ENCODE measurements around the gene OLFM1.
"Not testable (repeated sequence)": the region's sequence is repeated elsewhere in the genome, so short reads cannot be mapped to it uniquely, and the experiment has no call there.

The OLFM1 gene

DNA sequence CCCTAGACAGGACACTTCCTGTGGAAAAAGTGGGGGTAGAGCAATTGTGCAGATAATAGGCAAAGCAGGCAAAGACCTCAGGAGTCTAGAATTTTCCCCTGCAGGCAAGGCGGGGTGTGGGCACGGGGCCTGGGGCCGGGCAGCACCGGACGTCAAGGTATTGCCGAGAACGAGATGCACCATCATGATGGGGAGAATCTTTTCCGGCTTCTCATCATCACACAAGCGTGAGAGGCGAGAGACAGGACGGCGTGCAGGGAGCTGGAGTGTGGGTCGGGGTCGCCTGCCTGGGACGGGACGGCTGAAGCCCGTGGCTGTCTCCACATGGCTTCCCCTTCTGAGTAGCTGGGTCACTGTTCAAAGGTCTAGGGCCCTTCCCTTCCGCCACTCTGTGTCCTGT is 44.5 kb downstream of the OLFM1 start:
- DNase-seq (ENCODE audit: low read depth in 2 of 2) = no peak

- DNase-seq (ENCODE audit: low read depth in 2 of 2) = no peak
These were observed 47.0 kb downstream of the OLFM1 start for GRCh38 chr9:135134268-135135022.

DNA sequence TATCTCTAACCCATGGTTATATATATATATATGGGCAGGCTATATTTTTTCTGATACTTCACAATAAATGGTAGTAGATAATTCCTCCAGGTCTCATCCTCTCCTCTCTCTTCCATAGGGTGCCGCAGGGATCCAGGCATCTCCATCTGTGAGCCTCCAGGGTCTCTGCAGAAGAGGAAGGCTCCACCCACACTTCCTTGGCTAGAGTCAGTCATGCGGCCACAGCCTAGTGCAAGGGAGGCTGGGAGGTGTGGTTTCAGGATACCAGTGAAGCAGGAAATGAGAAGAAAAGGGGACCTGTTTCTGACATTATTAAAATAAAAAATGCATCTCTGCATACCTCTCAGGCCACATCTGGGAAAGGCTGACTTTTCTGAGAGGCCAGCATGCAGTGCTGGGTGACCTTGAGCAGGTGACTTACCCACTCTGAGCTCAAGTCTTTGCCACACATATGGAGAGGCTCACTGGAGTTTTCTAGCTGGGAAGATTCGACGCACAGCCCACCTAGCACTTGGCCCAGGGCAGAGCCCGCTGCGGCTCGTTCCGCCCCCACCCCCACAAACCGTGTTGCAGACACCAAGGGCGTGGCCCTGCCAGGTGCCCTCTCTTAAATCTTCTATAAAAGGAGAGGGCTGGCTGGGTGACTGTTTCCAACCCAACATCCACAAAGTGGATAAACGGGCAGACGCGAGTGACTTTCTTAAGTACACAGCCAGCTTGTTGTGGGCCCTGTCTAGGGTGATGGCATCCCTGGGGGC is 47.9 kb downstream of the OLFM1 start:
- no peak for DNase-seq (ENCODE audit: low read depth in 2 of 2)

- DNase-seq (ENCODE audit: low read depth in 2 of 2) = no peak
These were observed 48.5 kb downstream of the OLFM1 start for GRCh38 chr9:135135929-135136315.

- DNase-seq (ENCODE audit: low read depth in 2 of 2) = no peak
These were observed 49.0 kb downstream of the OLFM1 start for GRCh38 chr9:135136481-135136880.

DNA sequence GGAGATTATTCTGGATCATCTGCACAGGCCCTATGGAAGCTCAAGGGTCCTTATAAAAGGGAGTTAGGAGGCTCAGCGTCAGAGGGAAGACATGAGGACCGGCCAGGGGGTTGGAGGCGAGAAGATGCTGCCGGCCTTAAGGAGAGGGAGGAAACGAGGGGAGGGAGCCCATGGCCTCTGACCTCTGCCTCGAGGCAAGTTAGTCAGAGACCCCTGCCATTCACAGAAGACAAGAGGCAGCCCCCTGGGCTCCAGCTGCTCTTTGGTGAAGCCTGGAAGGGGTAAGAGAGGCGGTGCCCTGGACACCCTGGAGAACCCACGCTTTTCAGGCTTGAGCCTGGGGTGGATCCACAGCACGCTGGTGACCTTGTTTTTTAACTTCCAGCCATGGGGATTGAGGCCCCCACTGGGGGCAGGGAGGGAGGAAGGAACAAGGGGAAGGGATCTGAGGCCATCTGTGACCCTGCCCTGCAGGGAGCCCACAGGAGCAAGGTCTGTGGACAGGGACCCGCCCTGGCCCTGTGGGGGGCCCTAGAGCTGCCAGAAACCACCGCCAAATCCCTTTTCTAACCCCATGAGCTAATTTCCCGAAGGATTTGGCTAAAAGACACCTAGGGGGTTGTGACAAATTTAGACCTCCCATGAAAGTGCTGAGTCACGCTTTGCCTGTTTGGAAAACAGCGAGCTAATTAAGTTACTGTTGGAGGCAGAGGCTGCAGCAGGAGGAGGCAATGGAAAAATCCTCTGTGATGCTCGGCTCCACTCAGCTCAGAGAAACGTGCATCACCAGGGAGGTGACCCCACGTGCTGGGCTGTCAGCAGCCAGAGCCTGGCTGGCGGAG is 49.7 kb downstream of the OLFM1 start:
- no peak for DNase-seq (ENCODE audit: low read depth in 2 of 2)

- no peak for DNase-seq (ENCODE audit: low read depth in 2 of 2)
These were observed 50.8 kb downstream of the OLFM1 start for GRCh38 chr9:135138078-135138855.

- DNase-seq (ENCODE audit: low read depth in 2 of 2) = no peak
These were observed 52.0 kb downstream of the OLFM1 start for GRCh38 chr9:135139366-135139959.

- no peak for DNase-seq (ENCODE audit: low read depth in 2 of 2)
These were observed 53.8 kb downstream of the OLFM1 start for GRCh38 chr9:135141183-135141774.

GRCh38 chr9:135144581-135145170 is 57.2 kb downstream of the OLFM1 start:
- DNase-seq (ENCODE audit: low read depth in 2 of 2) = no peak

DNA sequence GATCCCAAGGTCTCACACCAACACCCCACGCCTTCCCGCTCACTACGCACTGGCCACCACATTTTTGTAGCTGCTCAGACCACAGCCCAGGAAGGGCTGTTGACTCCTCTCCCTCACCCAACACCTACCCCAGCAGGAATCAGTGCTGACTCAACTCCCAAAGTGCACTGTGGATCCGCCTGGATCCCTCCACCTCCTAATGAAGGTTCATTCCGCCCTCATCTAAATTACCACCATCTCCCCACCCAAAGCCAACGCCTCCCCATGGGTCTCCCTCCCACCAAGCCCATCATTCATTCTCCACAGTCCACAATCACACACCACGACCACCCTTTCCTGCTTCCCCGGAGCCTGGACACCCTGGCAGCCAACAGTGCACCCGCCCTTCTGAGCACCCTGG is 57.8 kb downstream of the OLFM1 start:
- no peak for DNase-seq (ENCODE audit: low read depth in 2 of 2)

DNA sequence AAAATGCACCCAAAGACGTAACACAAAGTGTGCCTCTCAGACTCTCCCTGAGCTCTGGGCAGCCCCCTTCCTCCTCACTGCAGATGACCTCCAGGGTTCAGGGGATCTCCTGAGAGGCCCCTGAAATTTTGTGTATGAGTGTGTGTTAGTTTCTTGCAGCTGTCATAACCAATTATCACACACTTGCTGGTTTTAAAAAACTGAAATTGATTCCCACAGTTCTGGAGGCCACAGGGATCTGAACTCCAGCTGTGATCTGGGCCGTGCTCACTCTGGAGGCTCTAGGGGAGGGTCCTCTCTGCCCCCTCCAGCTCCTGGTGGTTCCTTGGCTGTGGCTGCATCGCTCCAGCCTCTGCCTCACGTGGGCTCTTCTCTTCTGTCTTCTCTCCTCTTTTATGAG is 58.8 kb downstream of the OLFM1 start:
- DNase-seq (ENCODE audit: low read depth in 2 of 2) = no peak

DNA sequence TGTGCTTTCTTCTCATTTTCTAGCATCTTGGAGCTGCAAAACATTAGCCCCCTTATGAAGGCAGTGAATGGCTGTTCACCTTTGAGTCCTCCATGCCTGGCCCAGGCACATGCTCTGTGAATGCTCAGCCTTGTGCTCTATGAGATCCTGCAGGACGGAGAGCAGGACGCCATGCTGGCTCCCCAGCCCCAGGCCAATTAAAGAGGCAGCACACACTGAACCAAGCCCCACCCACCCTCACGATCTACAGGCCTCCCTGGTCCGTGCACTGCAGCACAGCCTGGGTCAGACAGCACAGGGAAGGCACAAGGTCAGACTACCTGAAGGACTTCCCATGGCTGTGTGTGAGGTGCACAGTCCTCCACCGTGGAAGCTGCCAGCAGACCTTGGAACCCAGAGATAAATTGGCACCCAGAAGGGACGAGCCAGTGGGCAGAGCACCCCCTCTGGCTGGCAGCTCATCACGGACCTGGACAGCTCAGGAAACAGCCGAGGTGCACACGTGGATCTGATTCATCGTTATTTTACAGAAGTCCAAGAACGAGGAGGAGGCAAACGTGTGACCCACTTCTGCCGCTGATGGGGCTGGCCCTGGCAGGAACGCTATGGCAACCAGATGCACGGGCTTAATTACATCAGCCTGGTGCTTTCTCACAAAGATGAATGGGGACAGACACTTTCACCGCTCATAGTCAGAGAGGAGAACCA is 59.5 kb downstream of the OLFM1 start:
- DNase-seq (ENCODE audit: low read depth in 2 of 2) = no peak

DNA sequence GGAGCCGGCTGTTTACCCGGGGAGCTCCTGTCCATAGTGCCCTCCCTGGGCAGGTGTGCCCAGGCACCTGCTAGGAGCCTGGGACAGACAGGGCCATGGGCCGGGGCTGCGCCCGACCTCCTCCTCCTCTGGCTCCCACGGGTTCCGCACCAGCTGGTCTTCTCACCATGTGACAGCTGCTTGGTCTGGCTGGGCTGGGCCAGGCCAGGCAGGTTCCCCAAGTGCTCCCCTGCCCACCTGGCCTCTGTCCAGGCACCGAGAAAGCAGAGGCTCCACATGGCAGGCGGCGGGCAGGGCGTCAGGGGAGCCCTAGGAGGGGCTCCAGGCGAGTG is 60.0 kb downstream of the OLFM1 start:
- no peak for DNase-seq (ENCODE audit: low read depth in 2 of 2)

GRCh38 chr9:135147938-135148337 is 60.5 kb downstream of the OLFM1 start:
- DNase-seq (ENCODE audit: low read depth in 2 of 2) = no peak

DNA sequence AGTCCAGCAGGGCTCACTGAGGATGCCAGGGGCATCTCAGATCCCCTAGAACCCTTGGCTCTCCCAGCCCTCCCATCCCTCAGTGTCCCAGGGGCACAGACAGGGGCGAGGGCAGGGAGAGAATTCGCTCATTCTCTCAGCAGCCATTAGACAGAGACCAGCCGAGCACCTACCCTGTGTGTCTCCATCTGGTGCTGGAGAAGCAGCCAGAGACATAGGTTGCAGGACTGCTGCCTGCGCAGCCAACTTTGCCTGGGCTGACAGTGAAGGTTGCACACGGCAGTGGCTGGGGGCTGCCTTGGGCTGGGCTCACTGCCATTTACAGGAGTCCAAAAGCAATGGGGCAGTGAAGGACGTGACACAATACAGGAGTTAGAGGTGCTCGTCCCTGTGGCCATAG is 60.9 kb downstream of the OLFM1 start:
- no peak for DNase-seq (ENCODE audit: low read depth in 2 of 2)

- not testable (repeated sequence) for DNase-seq (ENCODE audit: low read depth in 2 of 2)
These were observed 62.4 kb downstream of the OLFM1 start for GRCh38 chr9:135149901-135150300.

- DNase-seq (ENCODE audit: low read depth in 2 of 2) = no peak
These were observed 63.5 kb downstream of the OLFM1 start for GRCh38 chr9:135150981-135151380.

DNA sequence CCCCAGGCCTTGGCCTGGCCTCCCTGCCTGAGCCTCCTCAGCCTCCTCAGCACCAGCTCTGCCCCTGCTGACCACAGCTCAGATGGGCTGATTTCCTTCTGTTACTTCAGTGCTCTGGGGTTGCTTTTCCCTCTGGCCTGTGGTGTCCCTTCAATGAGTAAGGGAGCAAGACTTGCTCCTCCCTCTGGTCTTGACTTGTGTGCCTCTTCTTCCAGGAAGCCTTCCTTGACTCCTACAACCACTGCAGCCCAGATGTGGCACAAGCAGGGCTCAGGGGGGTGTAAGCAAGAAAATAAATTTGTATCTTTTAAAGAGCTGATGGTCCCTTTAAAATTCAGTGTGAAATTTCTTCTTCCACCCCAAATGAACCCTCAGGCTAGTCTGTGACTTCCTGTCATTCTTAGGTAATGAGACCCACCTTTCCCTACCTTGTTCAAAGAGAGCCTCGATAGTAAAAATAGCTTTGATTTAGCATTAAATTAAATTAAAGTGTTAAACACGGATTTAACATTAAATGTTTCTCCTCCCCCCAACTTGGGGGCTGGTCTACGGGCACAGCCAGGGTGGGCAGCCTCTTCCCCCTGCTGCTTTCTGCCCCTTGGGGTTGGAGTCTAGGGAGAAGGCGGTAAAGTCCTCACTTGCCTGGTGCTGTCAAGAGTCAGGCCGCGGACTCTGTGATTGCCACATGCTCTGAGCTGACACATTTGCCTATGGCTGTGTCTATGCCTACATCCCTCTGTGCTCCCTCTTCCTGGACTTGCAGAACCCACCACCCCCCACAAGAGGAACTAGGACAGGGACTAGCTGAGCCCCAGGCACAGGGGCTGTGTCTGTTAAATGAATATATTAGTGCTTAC is 64.5 kb downstream of the OLFM1 start:
- no peak for DNase-seq (ENCODE audit: low read depth in 2 of 2)
